ENCODE measurements around the gene WWP2.
A peak's percentile ranks its signal among the peaks of the same experiment; 100 is the strongest.
"Not testable (repeated sequence)": the region's sequence is repeated elsewhere in the genome, so short reads cannot be mapped to it uniquely, and the experiment has no call there.

The WWP2 gene

GRCh38 chr16:69929480-69929879, 167.3 kb downstream of the WWP2 start:
- no peak for DNase-seq

DNA sequence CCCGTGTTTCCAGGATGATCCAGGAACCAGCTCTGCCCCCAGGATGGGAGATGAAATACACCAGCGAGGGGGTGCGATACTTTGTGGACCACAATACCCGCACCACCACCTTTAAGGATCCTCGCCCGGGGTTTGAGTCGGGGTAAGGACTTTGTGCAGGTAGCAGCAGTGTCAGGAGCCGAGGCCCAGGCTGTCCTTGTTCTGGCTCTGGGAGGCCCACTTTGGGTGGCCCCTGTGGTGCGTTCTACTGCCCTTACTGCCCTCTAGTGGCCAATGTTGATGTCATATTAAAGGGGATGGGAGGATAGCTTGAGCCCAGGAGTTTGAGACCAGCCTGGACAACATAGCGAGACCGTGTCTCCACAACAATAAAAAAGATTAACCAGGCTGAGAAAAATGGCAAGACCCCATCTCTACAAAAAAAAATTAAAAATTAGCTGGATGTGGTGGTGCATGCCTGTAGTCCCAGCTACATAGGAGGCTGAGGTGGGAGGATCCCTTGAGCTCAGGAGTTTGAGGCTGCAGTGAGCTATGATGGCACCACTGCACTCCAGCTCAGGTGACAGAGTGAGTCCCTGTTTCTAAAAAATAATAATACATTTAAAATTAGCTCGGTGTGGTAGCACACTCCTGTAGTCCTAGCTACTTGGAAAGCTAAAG, 168.1 kb downstream of the WWP2 start:
- DNase-seq, result peak; percentile 57

GRCh38 chr16:69931631-69932030, 169.5 kb downstream of the WWP2 start:
- no peak for DNase-seq

- DNase-seq, result no peak
These were observed 170.1 kb downstream of the WWP2 start for GRCh38 chr16:69932228-69932627.

DNA sequence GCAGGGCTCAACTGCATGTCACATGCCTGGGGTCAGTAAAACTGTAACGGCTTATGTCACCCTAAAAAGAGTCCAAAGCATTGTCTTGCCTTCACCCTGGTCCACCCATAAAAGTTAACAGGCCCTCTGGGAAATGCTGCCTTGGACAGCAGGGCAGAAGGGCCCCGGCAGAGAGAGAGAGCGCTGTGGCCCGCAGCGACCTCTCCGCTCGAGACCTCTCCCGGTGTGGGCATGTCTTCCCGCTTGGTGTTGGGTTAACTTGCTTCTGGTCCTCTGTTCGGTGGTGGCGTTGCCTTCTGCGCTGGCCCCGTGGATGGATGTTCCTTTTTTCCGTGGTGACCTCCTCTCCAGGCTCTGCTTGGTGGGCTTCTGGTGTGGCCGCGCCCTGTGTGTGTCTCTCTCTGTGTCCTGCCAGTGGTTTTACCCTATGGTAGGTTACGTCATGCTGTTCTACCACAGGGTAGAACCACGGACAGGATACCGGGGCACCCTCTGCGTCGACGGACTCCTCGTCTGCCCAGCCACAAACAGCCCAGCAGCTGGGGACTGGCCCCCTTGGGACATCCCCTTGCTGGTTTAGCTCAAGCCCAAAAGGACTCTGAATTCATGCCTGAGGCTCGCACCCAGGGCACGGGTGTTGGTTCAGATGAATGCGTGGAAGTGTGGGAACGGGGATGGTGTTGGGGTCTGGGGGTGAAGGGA, 170.7 kb downstream of the WWP2 start:
- no peak for DNase-seq

DNA sequence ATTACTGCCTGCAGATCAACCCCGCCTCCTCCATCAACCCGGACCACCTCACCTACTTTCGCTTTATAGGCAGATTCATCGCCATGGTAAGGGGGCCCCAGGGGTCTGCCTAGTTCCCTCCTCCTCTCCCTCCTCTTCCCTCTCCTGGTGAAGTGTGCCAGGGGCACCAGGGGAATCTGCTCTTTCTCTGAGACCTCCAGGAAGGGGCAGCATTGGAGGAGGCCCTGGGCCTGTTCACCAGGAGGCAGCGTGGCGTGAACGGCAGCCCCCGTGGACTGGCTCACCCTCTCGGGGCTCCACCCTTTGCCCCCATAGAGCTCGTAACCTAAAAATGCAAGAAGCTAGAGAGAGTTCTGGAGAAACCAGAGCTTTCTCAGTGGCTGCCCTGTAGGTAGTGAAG, 171.9 kb downstream of the WWP2 start:
- DNase-seq, result no peak

GRCh38 chr16:69934751-69935150, 172.6 kb downstream of the WWP2 start:
- DNase-seq, result no peak

DNA sequence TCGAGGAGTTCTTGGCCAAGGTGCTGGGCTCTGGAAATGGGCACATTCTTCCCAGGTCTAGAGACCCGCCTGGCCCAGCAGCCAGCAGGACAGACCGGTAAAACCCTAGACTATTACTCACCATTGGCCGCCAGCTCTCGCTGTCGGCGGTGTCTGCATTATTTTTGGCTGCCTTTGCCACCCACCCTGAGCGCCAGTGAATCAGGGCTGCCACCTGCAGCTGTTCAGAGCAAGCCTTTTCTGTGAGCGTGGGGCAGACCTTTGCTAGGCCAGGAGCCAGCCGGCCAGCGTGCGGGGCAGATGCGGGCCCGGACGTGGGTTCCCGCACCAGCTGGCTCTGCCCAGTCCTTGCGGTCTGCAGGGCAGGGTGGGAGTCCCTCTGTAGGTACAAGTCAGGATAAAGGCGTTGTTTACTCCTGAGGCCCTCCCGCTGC, 173.2 kb downstream of the WWP2 start:
- DNase-seq, result no peak

DNA sequence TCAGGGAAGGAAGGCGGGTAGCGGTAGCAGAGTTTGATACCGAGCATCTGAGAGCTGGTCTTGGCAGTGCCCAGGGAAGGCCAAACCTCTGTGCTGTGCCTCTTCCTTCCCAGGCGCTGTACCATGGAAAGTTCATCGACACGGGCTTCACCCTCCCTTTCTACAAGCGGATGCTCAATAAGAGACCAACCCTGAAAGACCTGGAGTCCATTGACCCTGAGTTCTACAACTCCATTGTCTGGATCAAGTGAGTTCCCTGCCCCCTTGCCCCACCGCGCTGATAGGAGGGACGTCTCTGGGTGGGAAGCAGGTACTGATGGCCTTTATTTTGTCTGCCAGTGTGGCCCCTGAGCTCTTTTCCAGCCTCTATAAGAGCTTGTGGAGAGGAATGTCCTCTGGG, 173.6 kb downstream of the WWP2 start:
- DNase-seq, result no peak

DNA sequence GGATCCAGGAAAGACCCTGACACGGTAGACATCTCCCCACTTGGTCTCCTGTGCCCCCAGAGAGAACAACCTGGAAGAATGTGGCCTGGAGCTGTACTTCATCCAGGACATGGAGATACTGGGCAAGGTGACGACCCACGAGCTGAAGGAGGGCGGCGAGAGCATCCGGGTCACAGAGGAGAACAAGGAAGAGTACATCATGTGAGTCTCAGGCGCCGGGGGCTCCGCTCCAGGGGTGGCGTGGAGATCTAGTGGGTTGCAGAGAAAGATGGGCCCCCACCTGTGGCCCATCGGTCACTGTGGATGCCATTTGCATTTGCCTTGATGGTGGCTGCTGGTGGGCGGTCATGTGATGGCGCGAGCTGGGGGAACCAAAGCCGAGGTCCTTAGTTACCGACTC, 174.1 kb downstream of the WWP2 start:
- DNase-seq, result no peak

- no peak for DNase-seq
These were observed 174.6 kb downstream of the WWP2 start for GRCh38 chr16:69936751-69937211.

- no peak for DNase-seq
These were observed 175.4 kb downstream of the WWP2 start for GRCh38 chr16:69937465-69937951.

GRCh38 chr16:69938981-69939820, 177.1 kb downstream of the WWP2 start:
- no peak for DNase-seq

GRCh38 chr16:69939821-69940585, 177.9 kb downstream of the WWP2 start:
- no peak for DNase-seq

GRCh38 chr16:69940676-69941075, 178.5 kb downstream of the WWP2 start:
- no peak for DNase-seq

DNA sequence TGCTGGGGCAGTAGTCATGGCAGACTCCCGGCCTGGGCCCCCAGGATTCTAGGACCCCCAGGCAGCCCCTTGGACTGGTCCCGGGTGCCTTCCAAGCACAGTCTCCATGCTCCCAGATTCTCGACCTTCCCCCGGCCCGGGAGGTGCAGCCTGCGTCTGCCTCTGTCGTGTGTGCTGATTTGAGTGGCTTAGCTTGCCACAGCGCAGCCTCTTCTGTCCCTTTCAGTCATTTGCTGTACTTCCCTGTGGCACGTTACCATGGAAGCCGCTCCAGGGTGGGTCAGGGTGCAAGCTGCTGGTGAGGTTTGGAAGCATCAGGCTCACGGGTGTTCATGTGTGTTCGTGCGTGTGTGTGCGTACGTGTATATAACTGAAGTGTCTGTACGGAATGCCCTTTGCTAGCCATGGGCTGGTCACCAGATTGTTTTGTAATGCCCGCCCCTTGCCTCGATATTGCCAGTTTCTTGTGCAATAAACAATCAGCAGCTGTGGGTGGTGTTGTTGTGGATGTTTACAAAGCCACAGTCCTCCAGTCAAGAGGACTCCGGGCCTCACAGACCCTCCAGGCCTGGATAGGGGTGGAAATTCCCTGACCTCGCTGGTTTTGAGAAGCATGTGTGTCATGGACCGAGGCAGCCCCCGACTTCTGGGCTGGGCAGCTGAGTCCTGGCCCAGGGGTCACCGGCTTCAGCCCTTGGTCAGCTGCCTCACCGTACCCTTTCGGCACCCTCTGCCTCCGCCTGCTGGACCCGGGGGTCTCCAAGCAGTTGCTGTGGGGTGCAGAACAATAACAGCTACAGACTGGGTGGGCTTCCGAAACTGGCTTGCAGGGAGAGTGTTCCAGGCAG, 179.3 kb downstream of the WWP2 start:
- no peak for DNase-seq

GRCh38 chr16:69942099-69942491, 180.0 kb downstream of the WWP2 start:
- no peak for DNase-seq

GRCh38 chr16:69942627-69943170, 180.6 kb downstream of the WWP2 start:
- DNase-seq, result no peak

- DNase-seq, result not testable (repeated sequence)
These were observed 181.3 kb downstream of the WWP2 start for GRCh38 chr16:69943241-69944036.

GRCh38 chr16:69950411-69950810, 188.3 kb downstream of the WWP2 start:
- DNase-seq, result not testable (repeated sequence)

Measured in activated CD4-positive, alpha-beta T cell treated with anti-CD3 and anti-CD28 coated beads for 48 hours (primary cell).